ENCODE measurements around the gene SLC2A4RG. TPM values are rescaled to one million over a fixed set of nuclear protein-coding genes. Genes with fewer than 3 reads are reported as not detected.

The SLC2A4RG gene
- total and polyA plus RNA-seq, 4 donors = 18.8 to 121 (median 61.3) TPM

DNA sequence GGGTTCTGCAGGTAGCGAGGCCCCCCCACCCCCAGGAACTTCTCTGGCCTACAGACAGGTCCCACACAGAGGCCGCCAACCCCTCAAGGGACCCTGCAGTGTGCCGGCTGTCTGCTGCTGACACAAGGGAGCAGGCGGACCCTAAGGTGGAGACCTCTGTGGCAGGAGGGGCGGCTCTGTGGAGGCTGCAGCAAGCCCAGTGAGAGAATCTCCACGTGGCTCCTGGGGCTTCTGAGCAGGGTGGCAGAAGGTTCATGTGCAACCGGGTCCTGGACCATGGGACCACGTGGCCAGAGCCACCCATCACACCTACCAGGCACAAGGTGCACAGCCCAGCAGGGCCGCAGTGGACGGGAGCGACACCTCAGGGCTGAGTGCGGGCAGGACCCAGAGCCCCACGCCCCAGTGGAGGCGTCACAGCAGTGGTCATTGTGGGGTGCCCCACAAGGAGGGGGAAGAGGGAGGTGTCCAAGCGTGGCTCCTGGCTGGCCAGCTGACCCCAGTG is 36.1 kb upstream of the SLC2A4RG start:
- H3K9me3 ChIP-seq (ENCODE audit: control insufficient read depth in 4 of 4, insufficient read depth in 3 of 4, low read length in 3 of 4) = no peaks in the 10 kb centered on the region
- 91 to 97% methylated on average over 15 of the region's 15 CpGs for WGBS, 2 donors
- no peak overlapping the region for H3K4me3 ChIP-seq
- H3K27ac ChIP-seq (ENCODE audit: low read depth in 1 of 2, low read length in 1 of 2) = no peak overlapping the region
- H3K27me3 ChIP-seq (ENCODE audit: control insufficient read depth in 3 of 3, insufficient read depth in 3 of 3, low read length in 2 of 3) = no peaks in the 10 kb centered on the region
- TF ChIP-seq, protein P1, sequence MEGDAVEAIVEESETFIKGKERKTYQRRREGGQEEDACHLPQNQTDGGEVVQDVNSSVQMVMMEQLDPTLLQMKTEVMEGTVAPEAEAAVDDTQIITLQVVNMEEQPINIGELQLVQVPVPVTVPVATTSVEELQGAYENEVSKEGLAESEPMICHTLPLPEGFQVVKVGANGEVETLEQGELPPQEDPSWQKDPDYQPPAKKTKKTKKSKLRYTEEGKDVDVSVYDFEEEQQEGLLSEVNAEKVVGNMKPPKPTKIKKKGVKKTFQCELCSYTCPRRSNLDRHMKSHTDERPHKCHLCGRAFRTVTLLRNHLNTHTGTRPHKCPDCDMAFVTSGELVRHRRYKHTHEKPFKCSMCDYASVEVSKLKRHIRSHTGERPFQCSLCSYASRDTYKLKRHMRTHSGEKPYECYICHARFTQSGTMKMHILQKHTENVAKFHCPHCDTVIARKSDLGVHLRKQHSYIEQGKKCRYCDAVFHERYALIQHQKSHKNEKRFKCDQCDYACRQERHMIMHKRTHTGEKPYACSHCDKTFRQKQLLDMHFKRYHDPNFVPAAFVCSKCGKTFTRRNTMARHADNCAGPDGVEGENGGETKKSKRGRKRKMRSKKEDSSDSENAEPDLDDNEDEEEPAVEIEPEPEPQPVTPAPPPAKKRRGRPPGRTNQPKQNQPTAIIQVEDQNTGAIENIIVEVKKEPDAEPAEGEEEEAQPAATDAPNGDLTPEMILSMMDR (IDR thresholded peaks at IDR 0.05; ENCODE audit: control extremely low read depth, extremely low read depth) = no peak
- no peak for DNase-seq
- H3K9ac ChIP-seq (ENCODE audit: insufficient read depth in 1 of 2, low read length in 2 of 2) = no peak overlapping the region
- H3K4me1 ChIP-seq (ENCODE audit: control insufficient read depth in 5 of 5, insufficient read depth in 5 of 5, low read length in 5 of 5) = peaks cover 0 to 15% (median 8%) of the 10 kb centered on the region in 5 donors
- no peak for ATAC-seq (ENCODE audit: insufficient read depth, low FRiP score)
- peaks cover 0 to 32% (median 13%) of the 10 kb centered on the region in 4 donors for H3K36me3 ChIP-seq (ENCODE audit: control insufficient read depth in 4 of 4, insufficient read depth in 4 of 4, low read length in 4 of 4)

DNA sequence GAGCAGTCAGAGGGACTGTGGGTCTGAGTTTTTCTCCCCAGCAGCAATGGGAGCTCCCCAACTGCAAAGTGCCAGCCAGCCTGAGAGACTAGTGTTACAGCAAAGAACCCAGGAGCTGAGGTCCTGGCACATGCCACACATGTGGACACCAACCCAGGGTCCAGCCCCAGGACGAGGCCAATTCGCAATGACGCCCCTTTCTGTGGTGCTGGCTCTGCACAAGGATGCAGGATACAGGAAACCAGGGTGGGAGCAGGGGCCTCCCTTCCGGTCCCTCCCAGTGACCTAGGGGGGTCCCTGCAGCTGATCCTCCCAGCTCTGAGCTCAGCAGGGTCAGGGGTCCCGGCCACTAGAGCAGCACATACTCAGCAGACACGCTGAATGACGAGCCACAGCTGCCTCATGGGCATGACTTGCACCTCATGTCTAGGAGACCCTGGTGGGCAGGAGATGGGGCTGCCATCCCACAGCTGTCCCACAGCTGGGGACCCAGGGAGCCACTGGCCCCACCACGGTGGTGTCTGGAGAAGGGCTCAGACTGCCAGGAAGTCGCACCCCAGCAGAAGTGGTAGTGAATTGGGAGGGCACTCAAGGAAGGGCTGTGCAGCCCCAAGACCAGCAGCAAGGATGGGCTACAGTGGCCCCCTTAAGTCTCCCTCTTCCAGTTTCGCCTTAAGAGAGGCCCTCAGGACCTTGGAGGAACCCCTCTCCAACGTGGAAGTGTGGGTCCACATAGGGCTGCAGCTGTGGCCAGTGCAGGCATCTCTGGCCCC is 35.4 kb upstream of the SLC2A4RG start:
- H3K4me3 ChIP-seq = no peak overlapping the region
- H3K9ac ChIP-seq (ENCODE audit: insufficient read depth in 1 of 2, low read length in 2 of 2) = no peak overlapping the region
- no peaks in the 10 kb centered on the region for H3K9me3 ChIP-seq (ENCODE audit: control insufficient read depth in 4 of 4, insufficient read depth in 3 of 4, low read length in 3 of 4)
- ATAC-seq (ENCODE audit: insufficient read depth, low FRiP score) = no peak
- peaks cover 0 to 20% (median 8%) of the 10 kb centered on the region in 5 donors for H3K4me1 ChIP-seq (ENCODE audit: control insufficient read depth in 5 of 5, insufficient read depth in 5 of 5, low read length in 5 of 5)
- TF ChIP-seq, protein P1 (IDR thresholded peaks at IDR 0.05; ENCODE audit: control extremely low read depth, extremely low read depth) = no peak
- H3K27me3 ChIP-seq (ENCODE audit: control insufficient read depth in 3 of 3, insufficient read depth in 3 of 3, low read length in 2 of 3) = no peaks in the 10 kb centered on the region
- H3K27ac ChIP-seq (ENCODE audit: low read depth in 1 of 2, low read length in 1 of 2) = no peak overlapping the region
- peaks cover 0 to 31% (median 13%) of the 10 kb centered on the region in 4 donors for H3K36me3 ChIP-seq (ENCODE audit: control insufficient read depth in 4 of 4, insufficient read depth in 4 of 4, low read length in 4 of 4)
- 89 to 90% methylated on average over 11 of the region's 11 CpGs for WGBS, 2 donors
- DNase-seq = no peak

DNA sequence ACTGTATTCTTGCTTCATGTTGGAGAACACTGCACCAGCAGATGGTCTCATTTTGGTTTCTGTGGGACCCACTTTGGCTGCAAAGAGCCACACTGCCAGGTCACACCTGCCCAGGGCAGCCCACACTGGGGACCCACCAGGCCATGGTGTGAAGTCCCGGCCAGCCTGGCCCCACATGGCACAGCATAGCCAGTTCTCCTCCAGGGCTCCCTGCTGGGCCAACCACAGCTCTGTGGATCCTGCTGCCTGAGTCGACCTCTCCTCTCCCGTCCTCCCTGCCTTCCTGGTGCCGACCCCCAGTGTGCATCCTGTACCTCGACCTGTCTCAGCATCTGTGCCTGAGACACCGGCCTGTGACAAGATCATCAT is 34.8 kb upstream of the SLC2A4RG start:
- Histone ChIP-seq H3K4me1 (ENCODE audit: control insufficient read depth in 5 of 5, insufficient read depth in 5 of 5, low read length in 5 of 5) (peaks cover 0 to 17% (median 8%) of the 10 kb centered on the region in 5 donors), H3K27ac (ENCODE audit: low read depth in 1 of 2, low read length in 1 of 2) (no peak overlapping the region), H3K9me3 (ENCODE audit: control insufficient read depth in 4 of 4, insufficient read depth in 3 of 4, low read length in 3 of 4) (no peaks in the 10 kb centered on the region), H3K27me3 (ENCODE audit: control insufficient read depth in 3 of 3, insufficient read depth in 3 of 3, low read length in 2 of 3) (no peaks in the 10 kb centered on the region), H3K9ac (ENCODE audit: insufficient read depth in 1 of 2, low read length in 2 of 2) (no peak overlapping the region), H3K4me3 (no peak overlapping the region), H3K36me3 (ENCODE audit: control insufficient read depth in 4 of 4, insufficient read depth in 4 of 4, low read length in 4 of 4) (peaks cover 0 to 32% (median 13%) of the 10 kb centered on the region in 4 donors)
- TF ChIP-seq, protein P1 (IDR thresholded peaks at IDR 0.05; ENCODE audit: control extremely low read depth, extremely low read depth) = no peak
- 88 to 93% methylated on average over 6 of the region's 6 CpGs for WGBS, 2 donors
- ATAC-seq (ENCODE audit: insufficient read depth, low FRiP score) (no peak), DNase-seq (no peak)
